GM18511 (cell line): Measurements from ENCODE around the gene ACVRL1.

Experiments
- ATAC-seq: cut with Tn5 transposase; IDR thresholded peaks from one replicate; pipeline ENCODE4 v1.9.1; 2021; ENCODE audit warnings: mild to moderate bottlenecking, moderate library complexity; ENCODE audit not compliant: unreplicated experiment

The ACVRL1 gene

GRCh38 chr12:51907083-51907855, at the start of gene ACVRL1:
Gene ACVRL1, plus strand, starts transcription at chr12:51907504. Its CDS starts 4,971 bp downstream, at chr12:51912475.
- no peak for ATAC-seq

GRCh38 chr12:51860986-51861385, 46.3 kb upstream of the ACVRL1 start:
- no peak for ATAC-seq

- no peak for ATAC-seq
These were observed 44.4 kb upstream of the ACVRL1 start for GRCh38 chr12:51862947-51863346.

- no peak for ATAC-seq
These were observed 43.9 kb upstream of the ACVRL1 start for GRCh38 chr12:51863363-51863932.

- no peak for ATAC-seq
These were observed 43.1 kb upstream of the ACVRL1 start for GRCh38 chr12:51863933-51864832.

- no peak for ATAC-seq
These were observed 42.3 kb upstream of the ACVRL1 start for GRCh38 chr12:51864833-51865670.

- ATAC-seq = no peak
These were observed 41.5 kb upstream of the ACVRL1 start for GRCh38 chr12:51865757-51866270.

GRCh38 chr12:51866324-51866723, 41.0 kb upstream of the ACVRL1 start:
- no peak for ATAC-seq

- ATAC-seq = no peak
These were observed 40.5 kb upstream of the ACVRL1 start for GRCh38 chr12:51866762-51867161.

GRCh38 chr12:51867371-51867770, 39.9 kb upstream of the ACVRL1 start:
- ATAC-seq = no peak

GRCh38 chr12:51867796-51868428, 39.4 kb upstream of the ACVRL1 start:
- ATAC-seq = no peak

- no peak for ATAC-seq
These were observed 38.3 kb upstream of the ACVRL1 start for GRCh38 chr12:51868821-51869495.

- no peak for ATAC-seq
These were observed 37.8 kb upstream of the ACVRL1 start for GRCh38 chr12:51869496-51869865.

GRCh38 chr12:51869931-51870330, 37.4 kb upstream of the ACVRL1 start:
- ATAC-seq = no peak

- no peak for ATAC-seq
These were observed 36.8 kb upstream of the ACVRL1 start for GRCh38 chr12:51870504-51870903.

GRCh38 chr12:51871126-51871525, 36.2 kb upstream of the ACVRL1 start:
- no peak for ATAC-seq

- ATAC-seq = no peak
These were observed 35.2 kb upstream of the ACVRL1 start for GRCh38 chr12:51871918-51872688.

- ATAC-seq = no peak
These were observed 34.7 kb upstream of the ACVRL1 start for GRCh38 chr12:51872689-51872981.
